Activated naive CD4-positive, alpha-beta T cell treated with Interleukin-2 at 50 U/mL for 16 hours (primary cell): Measurements from ENCODE around the gene DGCR2.
"Not testable (repeated sequence)": the region's sequence is repeated elsewhere in the genome, so short reads cannot be mapped to it uniquely, and the experiment has no call there.

Experiments used
- DNase-seq: peaks from one replicate; pipeline ENCODE4 v3.0.0-alpha.2; 2020

DGCR2 gene

DNA sequence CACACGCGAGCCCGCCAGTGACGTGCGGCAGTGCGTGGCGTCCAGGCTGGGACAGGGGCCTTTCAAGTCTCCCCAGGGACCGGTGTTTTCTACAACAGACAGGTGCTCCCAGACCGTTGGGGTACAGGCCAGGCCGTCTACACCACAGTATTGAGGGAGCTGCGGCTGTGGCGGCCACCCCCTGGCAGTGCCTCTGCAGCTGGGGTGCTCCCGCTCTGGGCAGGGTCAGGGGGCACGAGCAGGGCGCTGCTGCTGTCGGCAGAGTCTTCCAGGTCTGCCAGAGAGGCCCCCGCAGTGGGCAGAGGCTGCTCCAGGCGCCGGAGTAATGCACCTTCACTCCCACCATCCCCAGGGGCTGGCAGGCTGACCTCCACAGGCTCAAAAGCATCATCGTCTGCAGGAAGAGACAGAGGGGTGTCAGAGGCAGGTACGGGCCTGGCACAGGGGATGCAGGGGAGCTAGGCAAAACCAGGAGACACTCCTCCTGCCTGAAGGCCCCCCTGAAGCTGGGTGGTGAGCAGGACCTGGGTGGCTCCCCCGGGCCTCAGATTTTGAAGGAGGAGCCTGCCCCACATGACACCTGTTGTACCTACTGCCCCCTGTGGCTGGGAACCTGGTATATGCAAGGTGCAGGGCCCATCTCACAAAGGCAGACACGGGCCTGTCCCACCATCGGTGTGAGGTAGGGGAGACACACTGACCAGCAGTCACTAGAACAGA lies 83.3 kb downstream of the DGCR2 start:
- DNase-seq: no peak

DNA sequence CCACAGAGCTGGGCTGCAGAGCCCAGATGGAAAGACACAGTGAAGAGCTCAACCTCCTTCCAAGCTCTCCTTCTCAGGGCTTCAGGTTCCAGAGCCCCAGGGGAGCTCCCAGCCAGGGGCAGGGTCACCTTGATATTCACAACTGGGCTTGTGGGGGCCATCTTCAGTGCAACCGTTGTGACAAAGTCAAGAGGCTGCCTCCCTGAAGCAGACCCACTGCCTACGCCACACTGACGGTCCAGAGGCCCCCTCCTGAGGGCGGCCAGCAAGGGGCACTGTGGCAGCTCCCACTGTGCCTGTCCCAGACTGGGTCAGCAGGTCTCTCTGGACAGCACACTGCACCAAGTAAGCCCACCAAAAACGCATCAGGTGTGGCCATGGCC lies 84.1 kb downstream of the DGCR2 start:
- DNase-seq: no peak

DNA sequence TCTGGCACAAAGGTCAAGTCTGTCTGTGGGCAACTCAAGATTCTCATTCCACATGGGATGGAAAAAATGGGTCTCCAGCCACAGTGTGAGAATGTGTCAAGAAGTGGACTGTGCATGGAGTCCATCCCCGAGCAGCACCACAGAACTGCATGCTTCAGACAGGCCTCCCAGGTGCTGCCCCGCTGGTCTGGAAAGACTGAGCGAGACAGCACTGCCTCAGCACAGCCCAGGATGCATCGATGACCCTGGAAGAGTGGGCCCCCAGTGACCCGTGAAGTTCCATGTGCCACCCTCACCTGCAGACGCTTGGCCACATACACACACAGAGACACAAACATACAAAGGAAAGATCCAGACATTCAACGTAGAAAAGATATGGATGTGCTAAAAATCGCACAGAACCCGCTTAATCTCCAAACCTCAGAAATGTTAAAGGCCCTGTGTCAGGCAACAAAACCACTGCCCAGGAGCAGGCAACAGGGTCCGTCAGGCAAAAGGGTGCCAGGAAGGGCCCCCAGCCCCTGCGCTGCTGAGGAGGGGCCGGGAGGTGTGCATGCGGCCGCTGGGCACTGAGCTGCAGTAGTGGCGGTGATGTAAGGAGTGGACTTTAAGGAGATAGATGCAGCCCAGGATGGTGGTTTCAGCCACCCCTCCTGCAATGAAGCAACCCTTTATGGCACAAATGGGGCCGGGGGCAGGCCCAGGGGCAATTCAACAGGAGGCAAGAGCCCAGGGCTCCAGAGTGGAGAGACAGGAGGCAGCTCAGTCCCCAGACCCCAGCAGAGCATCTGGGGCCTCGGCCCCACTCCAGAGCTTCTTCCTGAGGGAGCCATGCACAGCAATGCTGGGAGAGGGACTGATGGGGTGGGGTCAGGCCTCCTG lies 84.7 kb downstream of the DGCR2 start:
- no peak for DNase-seq

DNA sequence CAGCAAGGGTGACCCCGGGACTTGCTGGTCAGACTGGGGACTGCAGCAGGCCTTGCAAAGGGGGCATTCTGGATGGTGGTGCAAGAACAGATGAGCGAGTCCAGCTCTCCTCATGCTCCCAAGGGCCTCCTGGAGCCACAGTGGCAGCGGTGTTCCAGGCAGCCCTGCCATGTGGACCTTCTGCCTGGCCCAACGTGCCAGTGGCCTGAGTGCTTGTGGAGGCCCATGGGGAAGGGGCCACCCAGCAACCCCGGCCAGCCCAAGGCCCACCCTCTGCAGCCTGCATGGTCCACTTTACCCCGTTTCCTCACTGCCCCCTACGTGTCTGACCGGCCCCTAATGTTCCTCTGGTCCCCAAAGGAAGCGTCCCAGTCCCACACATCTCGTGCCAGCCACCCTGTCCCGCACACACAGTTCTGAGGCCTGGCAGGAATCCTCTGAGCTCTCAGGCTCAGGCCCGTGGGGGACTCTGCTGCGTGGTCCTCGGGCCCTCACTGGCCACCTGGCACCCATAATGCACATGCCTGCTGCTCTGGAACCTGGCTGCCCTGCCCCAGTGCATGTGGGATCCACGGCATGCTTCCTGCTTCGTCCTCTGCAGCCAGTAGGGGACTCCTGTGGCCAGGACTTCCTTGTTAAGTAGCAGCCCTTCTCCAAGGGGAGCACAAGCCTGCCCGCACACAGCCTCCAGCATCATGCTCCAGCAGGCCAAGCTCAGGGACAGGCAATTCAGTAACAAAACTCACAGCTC lies 85.5 kb downstream of the DGCR2 start:
- DNase-seq: no peak

DNA sequence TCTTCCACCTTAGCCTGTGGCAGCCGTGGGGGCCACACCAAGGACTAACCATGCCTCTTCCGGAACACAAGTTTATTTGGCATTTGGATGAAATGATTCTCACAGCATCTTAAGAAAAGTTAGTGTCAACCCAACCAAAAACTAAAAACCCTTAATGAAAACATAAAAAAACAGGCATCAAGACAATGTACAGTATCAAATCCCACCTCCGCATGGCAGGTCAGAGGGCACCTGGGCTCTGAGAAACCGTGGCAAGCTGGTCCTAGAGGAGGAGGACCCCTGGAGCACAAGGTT lies 86.0 kb downstream of the DGCR2 start:
- no peak for DNase-seq

DNA sequence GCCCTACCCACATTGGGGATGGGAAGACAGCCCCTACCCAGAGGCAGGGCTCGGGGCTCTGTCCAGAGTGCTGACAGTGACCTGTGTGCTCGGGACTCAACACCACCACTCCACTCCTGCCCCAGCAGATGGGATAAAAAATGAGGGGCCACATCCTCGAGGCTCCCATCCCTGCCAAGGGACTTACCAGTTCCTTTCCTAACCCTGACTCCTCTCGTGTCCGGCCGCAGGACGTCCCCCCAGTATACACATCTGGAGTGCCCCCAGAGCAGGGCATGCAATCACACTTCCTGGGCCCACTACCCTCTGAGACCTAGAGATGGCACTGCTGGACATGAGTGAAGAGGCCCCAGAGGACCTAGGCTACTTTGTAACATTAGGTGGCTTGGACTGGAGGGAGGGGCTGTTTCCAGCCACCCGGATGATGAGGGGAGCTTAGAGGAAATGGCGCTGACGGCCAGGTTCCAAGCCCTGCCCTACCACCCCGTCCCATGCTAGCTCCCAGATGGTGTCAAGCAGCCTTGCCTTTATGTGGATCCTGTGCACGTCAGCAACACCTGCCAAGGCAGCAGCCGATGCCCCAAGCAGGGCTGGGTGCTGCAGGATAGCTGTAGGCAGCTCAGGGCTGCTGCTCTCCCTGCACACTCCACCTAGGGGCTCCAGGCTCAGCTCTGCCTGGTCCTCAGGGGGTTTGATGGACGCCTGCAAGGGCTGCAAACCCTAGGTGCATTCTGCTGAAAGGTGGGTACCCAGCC lies 86.6 kb downstream of the DGCR2 start:
- DNase-seq: no peak

DNA sequence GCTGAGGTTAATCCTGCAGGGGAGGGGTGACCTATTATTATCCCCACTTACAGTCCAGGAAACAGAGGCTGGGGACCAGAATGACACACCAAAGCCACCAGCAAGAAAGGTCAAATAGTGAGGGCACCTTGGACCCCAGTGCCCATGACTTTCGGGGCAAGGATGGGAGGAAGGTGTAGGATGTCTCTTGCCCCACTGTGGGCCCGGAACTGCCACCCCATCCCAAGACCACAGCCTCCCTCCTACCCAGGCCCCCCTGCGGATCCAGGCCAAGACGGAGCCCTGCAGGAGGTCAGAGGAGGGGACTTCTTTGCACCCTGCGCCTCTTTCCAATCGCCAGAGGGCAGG lies 87.1 kb downstream of the DGCR2 start:
- not testable (repeated sequence) for DNase-seq

DNA sequence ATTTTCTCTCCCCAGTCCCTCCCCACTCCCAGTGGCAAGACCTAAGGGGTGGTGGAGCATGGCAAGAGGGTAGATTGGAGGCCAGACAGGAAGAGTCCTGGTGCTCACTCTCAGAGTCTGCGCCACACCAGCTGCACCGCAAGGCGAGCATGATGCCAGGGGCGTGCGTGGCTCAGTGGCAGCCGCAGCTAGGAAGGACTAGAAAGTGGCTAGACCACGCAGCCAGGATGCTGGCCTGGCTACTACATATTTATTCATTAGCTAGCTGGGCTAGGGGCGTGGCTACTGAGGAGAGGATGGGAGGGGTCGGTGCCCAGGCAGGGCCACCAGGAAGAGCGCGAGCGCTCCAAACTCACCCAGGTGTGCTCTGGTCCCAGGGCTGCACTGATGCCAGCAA lies 87.5 kb downstream of the DGCR2 start:
- not testable (repeated sequence) for DNase-seq

DNA sequence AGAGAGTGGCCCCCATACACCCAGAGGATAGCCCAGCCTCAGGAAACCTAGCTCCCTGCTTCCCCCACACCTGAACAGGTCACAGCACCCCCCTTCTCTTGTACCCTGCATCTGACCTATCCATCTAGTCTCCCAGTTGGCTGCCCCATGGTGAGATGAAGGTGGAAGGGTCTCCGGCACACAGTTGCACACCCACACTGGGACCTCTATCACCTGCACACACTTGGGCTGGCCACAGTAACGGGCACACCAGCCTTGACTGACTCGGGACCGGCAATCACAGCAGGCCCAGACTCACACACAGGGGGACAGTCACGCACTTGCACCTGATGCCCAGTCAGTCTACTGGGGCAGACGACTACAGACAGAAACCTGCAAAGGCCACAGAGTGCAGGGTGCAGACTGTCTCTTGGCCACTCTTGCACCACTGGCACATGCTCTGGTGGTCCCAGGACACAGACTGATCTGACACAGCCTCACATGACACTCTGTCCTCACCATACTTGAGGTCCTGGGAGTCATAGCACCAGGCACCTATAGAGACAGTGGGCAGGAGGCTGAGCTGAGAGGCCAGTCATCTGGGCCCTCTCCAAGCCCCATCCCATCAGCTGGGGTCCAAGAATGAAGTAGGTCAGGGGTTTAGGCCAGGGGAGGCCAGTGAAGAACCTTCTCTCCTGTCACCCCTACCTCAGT lies 88.0 kb downstream of the DGCR2 start:
- DNase-seq: not testable (repeated sequence)

DNA sequence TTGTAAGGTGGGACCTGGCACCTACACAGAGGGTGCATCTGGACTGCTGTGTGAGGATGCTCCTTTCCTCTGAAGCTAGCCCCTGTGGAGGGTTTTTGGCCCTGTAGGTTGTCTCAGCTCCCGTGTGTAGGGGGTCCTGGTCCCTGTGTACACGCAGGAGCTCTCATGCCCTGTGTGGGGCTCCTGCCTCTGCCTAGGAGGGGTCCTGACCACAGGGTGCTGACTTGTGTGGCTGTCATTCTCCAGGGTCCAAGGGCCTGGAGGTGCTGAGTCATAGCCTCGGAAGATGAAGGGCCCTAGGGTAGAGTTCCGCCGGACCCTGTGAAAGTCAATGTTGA lies 88.7 kb downstream of the DGCR2 start:
- DNase-seq: not testable (repeated sequence)

DNA sequence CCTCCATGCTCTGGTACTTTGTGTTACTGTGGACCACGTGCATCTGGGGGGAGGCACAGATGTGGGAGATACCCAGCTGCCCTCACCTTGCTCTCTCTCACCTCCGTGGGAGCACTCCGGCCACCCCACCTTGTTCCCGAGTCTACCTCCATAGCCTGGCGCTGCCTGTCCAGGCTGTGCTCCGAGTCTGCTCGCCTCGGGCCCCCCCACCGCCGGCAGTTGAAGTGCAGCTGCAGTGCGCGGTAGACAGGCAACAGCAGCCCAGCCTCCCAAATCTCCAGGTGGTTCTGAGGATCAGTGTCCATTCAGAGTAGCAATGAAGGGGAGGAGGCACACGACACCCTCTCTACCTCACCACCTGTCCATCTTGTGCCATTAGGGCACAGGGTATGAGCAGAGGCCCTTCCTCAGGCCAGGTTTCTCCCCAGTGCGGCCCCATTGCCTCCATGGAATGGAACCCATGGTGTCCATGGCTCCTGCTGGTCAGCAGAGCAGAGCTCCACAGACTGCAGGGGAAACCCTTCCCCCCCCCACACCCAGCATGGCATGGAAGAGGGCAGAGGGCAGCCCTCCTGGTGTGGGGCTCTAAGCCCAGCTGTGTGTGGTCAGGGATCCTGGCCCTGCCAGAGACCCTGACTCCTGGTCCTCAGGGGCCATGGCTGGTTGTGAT lies 89.2 kb downstream of the DGCR2 start:
- DNase-seq: peak; percentile 1

DNA sequence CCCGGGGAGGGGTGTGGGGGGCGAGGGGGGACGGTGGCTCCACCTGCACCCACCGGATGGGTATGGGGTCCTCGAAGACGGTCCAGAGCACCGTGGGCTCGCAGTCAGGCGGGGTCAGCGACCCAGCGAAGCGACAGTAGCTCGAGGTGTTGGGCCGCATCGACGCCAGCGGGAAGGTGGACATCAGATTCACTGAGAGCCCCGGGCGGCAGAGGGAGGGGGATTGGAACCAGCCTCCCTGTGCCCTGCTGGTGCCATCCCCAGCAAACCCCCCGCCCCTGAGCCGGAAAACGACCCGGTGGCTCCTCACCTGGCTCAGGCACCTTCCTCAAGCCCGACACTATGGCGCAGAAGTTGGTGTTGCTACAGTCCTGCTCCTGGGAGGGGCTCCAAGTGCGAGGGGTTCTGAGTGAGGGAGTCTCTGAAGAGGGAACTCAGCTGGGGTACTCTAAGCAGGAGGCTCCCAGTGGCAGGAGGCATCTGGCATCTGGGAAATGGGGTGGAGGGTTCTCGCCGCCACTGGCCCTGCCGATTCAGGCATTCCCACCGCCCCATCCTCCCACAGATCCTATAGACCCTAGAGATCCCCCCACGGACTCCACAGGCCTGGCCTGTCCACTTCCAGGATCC lies 89.9 kb downstream of the DGCR2 start:
- DNase-seq: not testable (repeated sequence)

DNA sequence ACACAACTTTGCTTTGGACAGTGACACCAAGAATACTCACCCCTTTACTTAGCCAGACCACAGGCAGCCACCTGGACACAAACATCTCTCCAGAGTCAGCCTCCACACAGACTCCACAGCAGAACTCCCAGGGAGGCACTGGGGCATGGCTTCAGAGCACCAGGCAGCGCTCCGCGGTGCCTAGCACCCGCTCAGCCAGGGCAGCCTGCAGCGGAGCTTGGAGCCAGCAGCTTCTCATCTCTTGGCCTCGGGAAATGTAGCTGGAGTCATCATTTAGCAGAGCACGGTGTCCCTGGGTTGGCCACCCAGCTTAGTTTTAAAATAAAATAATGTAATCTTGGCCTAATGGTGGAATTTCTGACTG lies 91.3 kb downstream of the DGCR2 start:
- not testable (repeated sequence) for DNase-seq

DNA sequence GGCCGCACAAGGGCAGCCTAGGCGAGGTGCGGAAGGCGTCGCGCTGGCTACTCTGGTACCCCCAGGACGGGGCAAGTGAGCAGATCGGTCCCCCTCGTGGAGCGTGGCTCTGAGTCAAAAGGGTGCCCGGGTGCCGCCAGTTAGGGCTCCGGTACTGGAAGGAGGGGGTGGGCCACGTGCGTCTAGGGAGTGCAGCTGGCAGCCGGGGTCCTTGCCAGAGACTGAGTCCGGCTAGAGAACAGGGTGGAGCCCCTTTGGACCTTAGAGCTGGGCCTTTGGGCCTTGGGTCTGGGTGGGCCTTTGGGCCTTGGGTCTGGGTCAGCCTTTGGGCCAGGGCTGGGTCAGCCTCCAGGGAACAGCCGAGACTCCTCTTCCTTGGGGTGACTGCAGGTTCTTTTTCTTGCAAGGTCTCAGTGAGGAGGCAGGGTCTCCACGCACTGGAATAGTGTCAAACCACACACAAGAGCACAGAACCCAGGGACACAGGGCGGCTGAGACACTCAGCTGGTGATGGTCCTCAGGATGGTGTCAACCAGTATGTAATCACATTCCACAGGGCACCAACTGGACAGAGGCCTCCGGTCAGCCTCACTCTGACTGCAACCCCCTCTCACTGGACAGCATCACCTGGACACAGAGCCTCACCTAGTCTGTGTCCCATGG lies 91.9 kb downstream of the DGCR2 start:
- not testable (repeated sequence) for DNase-seq

DNA sequence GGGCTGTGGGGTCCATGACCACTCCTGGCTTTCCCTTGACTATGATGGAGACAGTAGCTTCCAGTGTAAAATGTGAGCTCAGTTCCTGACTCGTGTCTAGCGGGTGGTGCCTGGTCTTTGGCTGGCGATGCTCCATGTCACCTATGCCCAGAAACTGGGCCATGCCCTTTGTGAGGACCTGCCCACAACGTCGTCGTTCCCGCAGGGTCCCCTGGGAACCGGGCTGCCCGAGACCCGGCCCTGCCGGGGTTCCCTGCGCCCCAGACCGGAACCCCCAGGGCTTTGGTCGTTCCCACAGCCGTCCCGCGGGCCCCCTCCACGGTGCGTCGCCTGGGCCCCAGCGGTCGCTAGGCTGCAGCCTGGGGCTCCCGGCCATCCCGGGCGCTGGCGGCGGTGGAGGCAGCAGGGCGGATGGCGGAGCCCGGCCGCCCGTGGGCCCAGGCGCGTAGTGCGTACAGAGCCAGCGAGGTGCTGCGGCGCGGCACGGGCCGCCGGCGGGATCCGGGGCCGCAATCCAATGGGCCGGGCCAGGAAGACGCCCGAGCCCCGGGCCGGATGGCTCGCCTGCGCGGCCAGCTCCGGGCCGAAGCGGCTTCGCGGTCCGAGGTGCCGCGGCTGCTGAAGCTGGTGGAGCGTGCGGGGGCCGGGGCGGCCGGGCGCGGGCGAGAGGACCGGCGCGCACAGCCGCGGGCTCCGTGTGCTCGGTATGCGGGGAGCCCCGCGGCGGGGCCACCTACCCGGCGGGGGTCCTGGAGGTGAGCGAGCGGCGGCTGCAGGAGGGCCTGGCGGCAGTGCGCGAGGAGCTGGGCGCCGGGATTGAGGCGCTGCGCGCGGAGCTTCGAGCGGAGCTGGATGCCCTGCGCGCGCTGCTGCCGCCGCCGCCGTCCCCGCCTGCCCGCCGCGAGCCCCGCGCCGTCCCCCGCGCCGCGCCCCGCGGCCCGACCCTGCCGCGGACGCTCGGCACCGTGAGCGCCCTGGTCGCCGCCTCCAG lies 92.8 kb downstream of the DGCR2 start:
- not testable (repeated sequence) for DNase-seq

DNA sequence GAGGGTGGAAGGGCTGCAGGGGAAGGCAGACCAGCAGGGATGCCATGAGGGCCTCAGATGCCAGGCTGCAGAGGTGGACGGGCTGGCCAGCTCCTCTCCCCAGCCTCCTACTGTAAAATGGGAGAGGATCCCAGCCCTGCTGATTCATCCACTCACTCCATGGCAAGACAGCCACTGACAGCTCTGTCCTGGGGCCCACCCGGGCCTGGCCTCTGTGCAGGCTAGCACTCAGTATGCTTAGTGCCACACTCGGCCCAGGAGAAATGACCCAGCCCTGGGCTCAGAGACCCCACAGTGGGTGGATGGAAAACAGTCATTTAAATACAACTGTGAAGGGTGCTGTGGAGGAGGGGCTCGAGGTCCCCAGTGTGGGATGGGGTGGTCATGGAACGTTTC lies 94.2 kb downstream of the DGCR2 start:
- not testable (repeated sequence) for DNase-seq

DNA sequence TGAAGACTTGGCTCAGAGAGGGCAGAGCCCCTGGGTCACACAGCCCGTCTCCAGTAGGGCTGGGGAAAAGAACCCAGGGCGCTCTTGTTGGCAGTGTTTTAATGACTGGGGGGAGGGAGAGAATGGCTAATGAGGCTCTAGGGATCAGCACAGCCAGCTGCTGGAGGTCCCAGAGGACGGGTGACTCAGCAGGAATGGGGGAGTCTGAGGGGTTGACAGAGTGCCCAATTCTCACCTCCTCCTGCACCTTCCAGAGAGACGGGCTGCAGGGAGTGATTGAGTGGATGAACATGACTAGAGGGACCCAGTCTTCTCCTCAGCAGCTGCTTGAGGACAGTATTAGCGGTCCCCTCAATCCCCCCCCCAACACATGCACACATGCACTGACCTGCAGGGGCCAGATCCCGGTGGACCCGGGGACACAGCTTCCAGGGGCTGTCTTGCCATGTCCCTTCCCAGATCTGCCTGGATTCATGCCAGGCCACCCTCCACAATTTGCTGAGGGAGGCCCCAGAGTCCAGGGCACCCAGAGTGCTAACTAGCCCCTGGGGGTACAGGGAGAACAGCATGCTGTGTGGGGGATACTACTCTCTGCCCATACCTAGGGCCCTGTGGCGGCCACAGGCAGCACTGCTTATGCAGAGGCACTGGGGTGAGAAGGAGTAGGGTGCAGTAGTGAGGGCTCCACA lies 94.7 kb downstream of the DGCR2 start:
- not testable (repeated sequence) for DNase-seq

DNA sequence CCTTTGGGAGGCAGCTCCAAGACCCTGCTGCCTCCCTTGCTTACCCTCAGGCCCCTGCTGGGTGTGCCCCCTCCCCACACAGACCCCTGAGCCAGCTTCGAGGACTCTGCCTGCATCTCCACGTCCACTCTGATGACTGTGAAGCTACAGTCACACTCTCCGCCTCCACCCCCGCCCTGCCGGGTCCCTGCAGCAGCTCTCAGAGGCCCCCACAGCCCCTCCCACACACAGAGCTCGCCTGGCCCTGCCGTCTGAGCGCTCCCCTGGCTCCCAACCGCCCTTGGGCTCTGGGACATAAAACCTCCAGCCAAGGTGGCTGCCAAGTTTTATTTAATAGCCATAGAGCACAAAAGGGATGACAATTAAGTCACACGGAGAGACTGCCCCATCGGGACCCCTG lies 96.1 kb downstream of the DGCR2 start:
- DNase-seq: not testable (repeated sequence)

DNA sequence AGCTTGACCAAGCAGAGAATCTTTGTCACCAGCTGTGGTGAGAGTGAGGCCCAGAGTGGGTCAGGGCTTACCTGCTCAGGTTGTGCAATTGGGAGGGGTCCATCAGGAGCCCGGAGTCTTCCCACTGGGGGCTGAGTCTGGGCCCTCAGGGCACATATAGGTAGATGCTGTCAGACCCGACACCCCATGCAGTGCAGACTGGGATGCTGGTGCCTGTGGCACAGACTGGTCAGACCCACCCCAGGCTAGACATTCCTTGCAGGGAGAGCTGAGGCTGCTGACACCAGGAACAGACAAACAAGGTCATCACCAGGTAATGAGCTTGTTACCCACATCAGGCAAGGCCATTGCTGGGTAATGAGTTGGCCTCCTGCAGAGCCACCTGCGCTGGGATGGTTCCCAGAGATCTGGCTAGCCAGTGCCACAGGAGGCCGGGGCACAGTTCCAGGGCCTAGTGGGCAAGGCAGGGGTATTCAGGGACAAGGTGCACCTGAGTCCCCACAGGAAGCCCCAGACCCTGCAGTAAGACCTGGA lies 97.2 kb downstream of the DGCR2 start:
- not testable (repeated sequence) for DNase-seq
